ENCODE data around the gene KRT13.

Gene KRT13

DNA sequence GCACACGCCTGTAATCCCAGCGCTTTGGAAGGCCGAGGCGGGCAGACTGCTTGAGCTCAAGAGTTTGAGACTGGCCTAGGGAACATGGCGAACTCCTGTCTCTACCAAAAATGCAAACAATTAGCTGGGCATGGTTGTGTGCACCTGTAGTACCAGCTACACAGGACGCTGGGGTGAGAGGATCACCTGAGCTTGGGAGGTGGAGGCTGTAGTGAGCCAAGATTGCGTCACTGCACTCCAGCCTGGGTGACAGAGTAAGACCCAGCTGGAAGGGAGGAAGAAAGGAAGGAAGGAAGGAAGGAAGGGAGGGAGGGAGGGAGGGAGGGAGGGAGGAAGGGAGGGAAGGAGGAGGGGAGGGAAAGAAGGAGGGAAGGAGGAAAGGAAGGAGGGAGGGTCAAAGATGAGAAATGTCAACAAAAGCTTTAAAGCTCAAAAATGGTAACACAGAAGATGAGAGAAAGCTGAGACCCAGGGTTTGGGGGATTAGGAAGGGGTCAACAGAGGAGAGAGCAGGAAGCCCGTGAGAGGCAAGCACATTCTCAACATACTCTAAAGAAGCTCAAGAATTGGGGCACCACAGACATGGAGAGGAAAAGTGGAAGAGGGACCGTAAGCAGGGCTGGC, 27.6 kb upstream of the KRT13 start:
- TF ChIP-seq, protein P1, sequence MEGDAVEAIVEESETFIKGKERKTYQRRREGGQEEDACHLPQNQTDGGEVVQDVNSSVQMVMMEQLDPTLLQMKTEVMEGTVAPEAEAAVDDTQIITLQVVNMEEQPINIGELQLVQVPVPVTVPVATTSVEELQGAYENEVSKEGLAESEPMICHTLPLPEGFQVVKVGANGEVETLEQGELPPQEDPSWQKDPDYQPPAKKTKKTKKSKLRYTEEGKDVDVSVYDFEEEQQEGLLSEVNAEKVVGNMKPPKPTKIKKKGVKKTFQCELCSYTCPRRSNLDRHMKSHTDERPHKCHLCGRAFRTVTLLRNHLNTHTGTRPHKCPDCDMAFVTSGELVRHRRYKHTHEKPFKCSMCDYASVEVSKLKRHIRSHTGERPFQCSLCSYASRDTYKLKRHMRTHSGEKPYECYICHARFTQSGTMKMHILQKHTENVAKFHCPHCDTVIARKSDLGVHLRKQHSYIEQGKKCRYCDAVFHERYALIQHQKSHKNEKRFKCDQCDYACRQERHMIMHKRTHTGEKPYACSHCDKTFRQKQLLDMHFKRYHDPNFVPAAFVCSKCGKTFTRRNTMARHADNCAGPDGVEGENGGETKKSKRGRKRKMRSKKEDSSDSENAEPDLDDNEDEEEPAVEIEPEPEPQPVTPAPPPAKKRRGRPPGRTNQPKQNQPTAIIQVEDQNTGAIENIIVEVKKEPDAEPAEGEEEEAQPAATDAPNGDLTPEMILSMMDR (IDR thresholded peaks at IDR 0.05; ENCODE audit: low read depth, low read length, missing control alignments): no peak
- no peak overlapping the region for H3K4me3 ChIP-seq (replicated peaks; ENCODE audit: low read depth, low read length)
- no peak for DNase-seq (ENCODE audit: extremely low read depth, low read depth)

DNA sequence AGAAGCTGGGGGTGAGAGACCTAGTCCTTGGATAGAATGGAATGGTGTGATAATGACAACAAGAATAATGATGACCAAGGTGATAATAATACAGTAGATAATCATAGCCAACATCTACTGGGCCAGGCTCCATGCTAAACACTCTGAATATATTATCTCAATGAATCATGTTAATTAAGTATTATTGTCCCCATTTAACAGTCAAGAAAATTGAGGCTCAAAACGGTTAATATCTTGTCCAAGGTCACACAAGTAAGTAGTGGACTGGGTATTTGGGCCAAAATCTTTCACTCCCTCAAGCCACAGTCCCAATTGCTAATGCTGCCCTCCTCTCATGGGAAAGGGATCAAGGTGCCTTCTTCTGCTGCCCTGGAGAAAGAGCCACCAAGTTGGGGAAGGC, 26.6 kb upstream of the KRT13 start:
- no peak overlapping the region for H3K4me3 ChIP-seq (replicated peaks; ENCODE audit: low read depth, low read length)
- TF ChIP-seq, protein P1 (IDR thresholded peaks at IDR 0.05; ENCODE audit: low read depth, low read length, missing control alignments): no peak
- no peak for DNase-seq (ENCODE audit: extremely low read depth, low read depth)

DNA sequence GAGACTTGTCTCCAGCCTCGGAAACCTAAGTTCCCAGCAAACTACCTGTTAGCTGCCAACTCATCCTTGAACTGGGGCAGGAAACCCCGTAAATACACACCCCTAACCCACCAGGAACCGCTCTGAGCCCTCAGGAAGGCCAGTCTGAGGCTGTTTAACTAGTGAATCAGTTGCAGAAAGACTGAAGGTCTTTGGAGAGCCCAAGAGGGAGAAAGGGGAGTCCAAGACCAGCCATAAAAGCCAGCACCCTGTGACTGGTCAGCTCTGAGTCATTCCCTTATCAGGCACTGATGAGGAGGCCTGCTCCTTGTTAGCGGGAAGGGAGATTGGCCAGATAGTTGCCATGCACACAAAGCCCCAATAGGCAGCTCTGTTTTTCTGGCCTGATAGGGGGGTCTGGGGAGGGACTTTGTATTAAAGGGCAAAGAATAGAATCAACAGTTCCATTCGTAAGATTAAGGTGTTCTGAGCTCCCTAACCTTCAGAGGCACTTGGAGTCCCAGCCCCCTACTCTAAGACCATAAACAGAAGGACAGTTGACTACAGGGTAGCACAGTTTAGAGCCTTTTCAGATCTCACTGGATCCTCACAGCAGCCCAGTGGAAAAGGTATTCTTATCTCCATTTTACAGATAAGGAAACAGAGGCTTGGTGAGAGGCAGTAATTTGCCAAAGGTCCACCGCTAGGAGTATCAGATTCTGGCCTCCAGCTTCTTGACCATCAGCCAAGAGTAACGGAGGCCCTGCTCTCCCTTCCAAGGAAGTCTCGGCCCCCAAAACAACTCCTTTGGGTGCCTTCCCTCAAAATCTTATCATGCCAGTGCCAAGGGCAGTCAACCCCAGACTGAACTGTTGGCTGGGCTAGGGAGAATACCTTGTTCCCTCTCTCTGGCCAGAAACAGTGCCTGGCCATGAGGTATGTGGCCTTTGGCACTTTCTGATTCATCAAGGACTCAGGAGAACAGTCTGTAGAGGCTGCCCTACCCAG, 24.9 kb upstream of the KRT13 start:
- H3K4me3 ChIP-seq (replicated peaks; ENCODE audit: low read depth, low read length): no peak overlapping the region
- peak; percentile 49 for DNase-seq (ENCODE audit: extremely low read depth, low read depth)
- TF ChIP-seq, protein P1 (IDR thresholded peaks at IDR 0.05; ENCODE audit: low read depth, low read length, missing control alignments): no peak

DNA sequence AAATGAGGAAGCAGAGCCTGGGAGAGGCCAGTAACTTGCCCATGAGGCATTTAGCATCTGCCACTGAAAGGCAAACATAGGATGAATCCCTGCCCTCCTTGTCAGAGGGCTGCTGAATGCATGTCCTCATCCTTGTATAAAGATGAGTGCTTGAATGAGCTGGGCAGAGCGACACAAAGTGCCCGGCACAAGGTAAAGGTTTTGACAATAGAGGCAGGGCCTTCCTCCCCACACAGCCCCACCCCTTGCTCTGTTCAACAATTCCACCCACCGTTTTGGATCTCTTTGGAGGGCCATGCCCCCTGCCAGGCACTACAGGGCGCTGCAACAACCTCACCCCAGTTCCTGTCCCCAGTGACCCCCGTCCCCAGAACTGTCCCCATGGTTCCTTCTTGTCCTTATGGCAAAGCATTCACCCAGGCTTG, 24.1 kb upstream of the KRT13 start:
- TF ChIP-seq, protein P1 (IDR thresholded peaks at IDR 0.05; ENCODE audit: low read depth, low read length, missing control alignments): no peak
- H3K4me3 ChIP-seq (replicated peaks; ENCODE audit: low read depth, low read length): no peak overlapping the region
- no peak for DNase-seq (ENCODE audit: extremely low read depth, low read depth)

DNA sequence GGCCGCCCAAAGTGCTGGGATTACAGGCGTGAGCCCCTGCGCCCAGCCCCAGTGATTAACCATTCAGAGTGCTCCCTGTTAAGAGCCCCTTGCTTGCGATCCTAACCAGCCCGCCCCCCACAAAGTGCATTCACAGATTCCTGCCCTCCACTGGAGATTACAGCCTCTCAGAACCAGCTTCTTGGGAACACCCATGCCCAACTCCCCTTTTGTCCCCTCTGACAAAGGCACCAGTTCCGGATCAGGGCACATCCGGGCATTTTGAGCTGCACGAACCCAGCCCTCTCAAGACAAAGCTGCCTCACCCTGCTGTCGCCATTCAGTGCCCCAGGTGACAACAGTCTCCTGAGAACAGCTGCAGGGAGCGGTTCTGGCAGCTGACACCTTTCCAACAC, 23.5 kb upstream of the KRT13 start:
- H3K4me3 ChIP-seq (replicated peaks; ENCODE audit: low read depth, low read length): no peak overlapping the region
- DNase-seq (ENCODE audit: extremely low read depth, low read depth): no peak
- TF ChIP-seq, protein P1 (IDR thresholded peaks at IDR 0.05; ENCODE audit: low read depth, low read length, missing control alignments): no peak

DNA sequence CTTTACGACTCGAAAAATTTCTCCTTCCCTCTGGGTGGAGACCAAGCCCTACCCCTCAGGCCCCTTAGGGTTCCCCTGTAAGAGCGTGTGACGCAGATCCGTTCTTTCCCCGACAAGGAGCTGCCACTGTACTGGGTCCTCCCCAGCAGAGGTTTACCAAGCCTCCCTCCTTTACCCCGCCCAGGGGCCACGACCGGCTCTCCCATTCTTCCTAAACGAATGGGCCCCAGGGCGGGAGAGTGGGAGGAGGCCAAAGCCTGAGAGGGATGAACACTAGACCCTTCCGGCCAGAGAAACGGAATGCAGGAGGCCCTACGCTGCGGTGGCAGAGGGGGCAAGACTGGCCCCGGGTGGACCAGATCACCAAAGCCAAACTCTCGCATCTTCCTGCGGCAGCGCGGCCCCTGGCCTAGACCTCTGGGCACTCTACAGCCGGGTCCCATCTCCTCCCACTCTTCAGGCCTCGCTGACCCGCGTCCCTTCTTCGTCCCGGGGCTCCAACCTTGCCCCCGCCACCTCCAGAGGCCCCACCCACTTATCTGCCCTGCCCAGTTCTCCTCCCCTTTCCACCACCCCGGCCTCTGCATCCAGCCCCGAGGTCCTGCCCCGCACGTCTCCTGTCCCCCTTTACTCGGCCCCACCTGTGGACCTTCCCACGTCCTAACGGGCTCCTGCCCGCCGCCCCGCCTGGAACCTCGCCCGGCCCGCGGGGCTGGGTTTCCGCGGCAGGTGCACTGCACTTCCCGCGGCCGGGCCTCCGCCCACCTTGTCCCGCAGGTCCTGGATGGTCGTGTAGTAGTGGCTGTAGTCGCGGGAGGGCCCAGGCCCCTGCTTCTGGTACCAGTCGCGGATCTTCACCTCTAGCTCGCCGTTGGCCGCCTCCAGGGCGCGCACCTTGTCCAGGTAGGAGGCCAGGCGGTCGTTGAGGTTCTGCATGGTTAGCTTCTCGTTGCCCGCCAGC, 21.9 kb upstream of the KRT13 start:
- TF ChIP-seq, protein P1 (IDR thresholded peaks at IDR 0.05; ENCODE audit: low read depth, low read length, missing control alignments): no peak
- no peak for DNase-seq (ENCODE audit: extremely low read depth, low read depth)
- peak overlapping the region; percentile 35 for H3K4me3 ChIP-seq (replicated peaks; ENCODE audit: low read depth, low read length)

All from HFF-Myc (cell line).